K562 (cell line): Measurements from ENCODE around the gene PYDC1. TPM values are rescaled to one million over a fixed set of nuclear protein-coding genes. Genes with fewer than 3 reads are reported as not detected.

Experiments
- CBX5 ChIP-seq: IDR thresholded peaks from 2 replicates; pipeline ENCODE4 v1.6.1; 2014; ENCODE audit warnings: low read depth, borderline replicate concordance
- CHAMP1 ChIP-seq: fragments of 450-650 bp; IDR thresholded peaks from 2 replicates; pipeline ENCODE4 v1.6.1; 2016; ENCODE audit warnings: mild to moderate bottlenecking
- CREB1 ChIP-seq, 2 experiments: sonication (generic) in 1 of 2; formaldehyde crosslinking in 1 of 2; IDR thresholded peaks; 2 replicates each; pipeline versions ENCODE4 v1.6.1 to v1.8.0; 2012 to 2022; ENCODE audit warnings: inconsistent platforms in 1 of 2, mild to moderate bottlenecking in 1 of 2, missing genetic modification reagents in 1 of 2, moderate library complexity in 1 of 2
- CXXC5 ChIP-seq: fragments of 250-450 bp; sonication (Bioruptor Pico); IDR thresholded peaks from 2 replicates; pipeline ENCODE4 v1.8.0; 2022; ENCODE audit warnings: inconsistent platforms, mild to moderate bottlenecking, moderate library complexity
- E2F4 ChIP-seq: sonication (generic); formaldehyde crosslinking; IDR thresholded peaks from 2 replicates; pipeline ENCODE4 v1.8.0; 2022; ENCODE audit warnings: mild to moderate bottlenecking, low read depth, missing genetic modification reagents
- FOXJ2 ChIP-seq: fragments of 200-800 bp; sonication (Bioruptor generic); IDR thresholded peaks from 2 replicates; pipeline ENCODE4 v1.6.1; 2016; ENCODE audit warnings: missing genetic modification characterization, missing compliant biosample characterization
- FOXP1 ChIP-seq: sonication (generic); formaldehyde crosslinking; IDR thresholded peaks from 2 replicates; pipeline ENCODE4 v1.8.0; 2022; ENCODE audit warnings: mild to moderate bottlenecking, missing genetic modification reagents
- HDAC1 ChIP-seq, 2 experiments: fragments of 450-650 bp; IDR thresholded peaks; 2 replicates each; pipeline ENCODE4 v1.6.1; 2016 to 2017; ENCODE audit warnings: inconsistent platforms in 1 of 2, mild to moderate bottlenecking in 1 of 2, moderate library complexity in 1 of 2
- HINFP ChIP-seq: fragments of 450-650 bp; conservative IDR thresholded peaks from 2 replicates; pipeline ENCODE4 v1.6.1; 2016; ENCODE audit warnings: missing genetic modification characterization, low read depth, mild to moderate bottlenecking, control low read depth, missing compliant biosample characterization
- KDM5B ChIP-seq: fragments of 200-600 bp; sonication (generic); IDR thresholded peaks from 2 replicates; pipeline ENCODE4 v1.6.1; 2012; ENCODE audit warnings: low read depth, mild to moderate bottlenecking, moderate library complexity, low read length, control low read depth, inconsistent platforms; ENCODE audit not compliant: insufficient replicate concordance
- POLR2H ChIP-seq: IDR thresholded peaks from 2 replicates; pipeline ENCODE4 v1.6.1; 2016; ENCODE audit warnings: missing genetic modification characterization, low read depth, mild to moderate bottlenecking, control low read depth, missing compliant biosample characterization, moderate library complexity
- POU5F1 ChIP-seq: fragments of 150-350 bp; IDR thresholded peaks from 2 replicates; pipeline ENCODE4 v1.6.1; 2014; ENCODE audit warnings: borderline replicate concordance, low read length, low read depth, mild to moderate bottlenecking; ENCODE audit not compliant: partially characterized antibody
- RFX5 ChIP-seq: IDR thresholded peaks from 2 replicates; pipeline ENCODE4 v1.6.1; 2011; ENCODE audit warnings: low read depth, mild to moderate bottlenecking, improper control_type of control experiment, low read length
- SIN3A ChIP-seq, 2 experiments: fragments of 150-350 bp in 1 of 2; IDR thresholded peaks; 2 replicates each; pipeline ENCODE4 v1.6.1; 2011 to 2016; ENCODE audit warnings: borderline replicate concordance in 2 of 2, low read depth in 2 of 2, low read length in 2 of 2, mild to moderate bottlenecking in 2 of 2, moderate library complexity in 2 of 2; ENCODE audit not compliant: control insufficient read depth in 1 of 2
- SMARCC2 ChIP-seq: fragments of 450-650 bp; IDR thresholded peaks from 2 replicates; pipeline ENCODE4 v1.6.1; 2017; ENCODE audit warnings: antibody characterized with exemption, moderate library complexity, mild to moderate bottlenecking, low read depth
- TARDBP ChIP-seq: fragments of 450-650 bp; IDR thresholded peaks from 2 replicates; pipeline ENCODE4 v1.6.1; 2016
- TGIF2 ChIP-seq: sonication (generic); formaldehyde crosslinking; IDR thresholded peaks from 2 replicates; pipeline ENCODE4 v1.8.1; 2022; ENCODE audit warnings: mild to moderate bottlenecking, missing genetic modification reagents, moderate library complexity
- THRB ChIP-seq: fragments of 450-650 bp; formaldehyde crosslinking; conservative IDR thresholded peaks from 2 replicates; pipeline ENCODE4 v1.4.0; 2022; ENCODE audit warnings: mild to moderate bottlenecking, missing genetic modification characterization
- USF2 ChIP-seq: sonication (generic); formaldehyde crosslinking; IDR thresholded peaks from 2 replicates; pipeline ENCODE4 v1.5.0; 2020; ENCODE audit warnings: missing genetic modification reagents
- polyA plus RNA-seq, 8 experiments: library from polyadenylated mRNA; depleted of rRNA in 4 of 8; stranded (reverse) in 5 of 8; unstranded in 3 of 8; fragments of >200 nt; fragmentation: Nextera tagmentation in 2 of 8; fragmentation: Illumina TruSeq in 1 of 8; extraction: Ambion mirVana in 2 of 8; extraction: Trizol in 1 of 8; gene quantifications; 2 replicates each; pipeline versions ENCODE4 v1.2.1 to v1.2.3, GENCODE V29; 2011 to 2014; ENCODE audit warnings: inconsistent platforms in 1 of 8, missing spikeins in 1 of 8
- total RNA-seq, 7 experiments: library from RNA; depleted of rRNA in 6 of 7; stranded (reverse); fragments of >200 nt in 6 of 7; fragmentation: Illumina TruSeq in 2 of 7; extraction: Trizol in 2 of 7; gene quantifications; 2 replicates each; pipeline versions ENCODE4 v1.2.1 to v1.2.3, GENCODE V29; 2011 to 2021; ENCODE audit warnings: low replicate concordance in 1 of 7

The PYDC1 gene
- total and polyA plus RNA-seq, 9 of the 15 experiments (the other 6 are each of a cell fraction or from before 2014, with no cell fraction given), result not detected

GRCh38 chr16:31179747-31180459 lies 37.0 kb downstream of the PYDC1 start, which contains the start of gene FUS (continued):
- peak; percentile 99 for TF ChIP-seq POLR2H (tag)
- TF ChIP-seq HDAC1 (IDR thresholded peaks at IDR 0.05), result peak; percentile 59 to 72
- TF ChIP-seq HINFP (tag), result no peak
- TF ChIP-seq CXXC5 (CRISPR knock-in tag), result peak; percentile 93
- TF ChIP-seq SIN3A (IDR thresholded peaks at IDR 0.05; ENCODE audit: borderline replicate concordance in 2 of 2, control insufficient read depth in 1 of 2, low read depth in 2 of 2, low read length in 2 of 2), result peak; percentile 78 to 89; a peak in 2 of 4 replicates
- no peak; the same call in 1 of the 2 replicates for TF ChIP-seq CREB1 (IDR thresholded peaks at IDR 0.05)
- peak; percentile 70 for TF ChIP-seq CREB1 (CRISPR knock-in tag; IDR thresholded peaks at IDR 0.05)
- TF ChIP-seq CBX5, result 0 out of 2 replicates have a peak, but pooled peaks have one; percentile 20
- peak; percentile 66; the same call in 1 of the 2 replicates for TF ChIP-seq FOXJ2 (tag)
- TF ChIP-seq POU5F1, result no peak
- peak; percentile 85; the same call in 1 of the 2 replicates for TF ChIP-seq TARDBP
- no peak for TF ChIP-seq CHAMP1
- peak; percentile 47; the same call in 1 of the 2 replicates for TF ChIP-seq RFX5
- peak; percentile 96 for TF ChIP-seq FOXP1 (CRISPR knock-in tag)
- peak; percentile 100 for TF ChIP-seq KDM5B
- TF ChIP-seq SMARCC2, result no peak
- TF ChIP-seq TGIF2, result no peak
- no peak for TF ChIP-seq USF2 (CRISPR knock-in tag)
- TF ChIP-seq THRB (CRISPR knock-in tag), result no peak
- peak; percentile 83; the same call in 1 of the 2 replicates for TF ChIP-seq E2F4 (CRISPR knock-in tag)
